C4-2B (cell line): Measurements from ENCODE around the gene C10orf90.

Source experiments
- CTCF ChIP-seq: fragments of 450-650 bp; conservative IDR thresholded peaks from 2 replicates; pipeline ENCODE4 v1.5.1; 2017; ENCODE audit warnings: mild to moderate bottlenecking
- ZFX ChIP-seq: fragments of 450-650 bp; IDR thresholded peaks from 2 replicates; pipeline ENCODE4 v1.6.1; 2017

- TF ChIP-seq CTCF (no peak), ZFX (no peak)
These were observed 1.3 kb downstream of the C10orf90 start for GRCh38 chr10:126669168-126669567.
